Suprapubic skin (tissue), 4 donors: ENCODE results near the gene TANC1. TPM values are rescaled to one million over a fixed set of nuclear protein-coding genes. Genes with fewer than 3 reads are reported as not detected.

Experiments
- DNase-seq, 2 donors: peaks; one replicate each; pipeline ENCODE4 v3.0.0-alpha.2; 2019; ENCODE audit warnings: low spot score in 2 of 2
- H3K27ac ChIP-seq: fragments of 200-600 bp; sonication (generic); one replicate; pipeline ENCODE4 v1.5.1; 2019
- H3K27me3 ChIP-seq: fragments of 200-600 bp; sonication (generic); one replicate; pipeline ENCODE4 v1.5.1; 2019
- H3K36me3 ChIP-seq: fragments of 200-600 bp; sonication (generic); one replicate; pipeline ENCODE4 v1.5.1; 2019
- H3K4me1 ChIP-seq: fragments of 200-600 bp; sonication (generic); one replicate; pipeline ENCODE4 v1.5.1; 2019
- H3K4me3 ChIP-seq: fragments of 200-600 bp; sonication (generic); one replicate; pipeline ENCODE4 v1.5.1; 2019; ENCODE audit warnings: mild to moderate bottlenecking
- H3K9me3 ChIP-seq: fragments of 200-600 bp; sonication (generic); one replicate; pipeline ENCODE4 v1.5.1; 2019
- EP300 ChIP-seq: sonication (generic); formaldehyde crosslinking; IDR thresholded peaks from one replicate; pipeline ENCODE4 v1.6.1; 2017; ENCODE audit warnings: antibody characterized with exemption
- POLR2A ChIP-seq, 2 donors: fragments of 450-650 bp; IDR thresholded peaks; one replicate each; pipeline ENCODE4 v1.6.1; 2017; ENCODE audit warnings: antibody characterized with exemption in 2 of 2, mild to moderate bottlenecking in 2 of 2, moderate library complexity in 2 of 2
- POLR2AphosphoS5 ChIP-seq, 3 donors: sonication (generic); formaldehyde crosslinking; IDR thresholded peaks; one replicate each; pipeline ENCODE4 v1.6.1; 2017; ENCODE audit warnings: antibody characterized with exemption in 3 of 3
- WGBS: methylation state at CpG from one replicate; pipeline ENCODE4 v1.1.5; 2018; 5-methylcytosine and 5-hydroxymethylcytosine counted together
- total RNA-seq, 4 donors: library from RNA; depleted of rRNA; stranded (reverse); fragments of >200 nt; gene quantifications; one replicate each; pipeline ENCODE4 v1.1.0, GENCODE V29; 2016
- TF ChIP-seq, protein P1 (sequence below), 2 donors: fragments of 200-600 bp in 1 of 2; fragments of 450-650 bp in 1 of 2; sonication (generic) in 1 of 2; IDR thresholded peaks; one replicate each; pipeline ENCODE4 v1.5.1; 2016 to 2019; ENCODE audit warnings: antibody characterized with exemption in 2 of 2, mild to moderate bottlenecking in 1 of 2, moderate library complexity in 1 of 2

TANC1 gene
- total RNA-seq, 4 donors from 2014 or later: 57.6 to 260 (median 88.3) TPM

DNA sequence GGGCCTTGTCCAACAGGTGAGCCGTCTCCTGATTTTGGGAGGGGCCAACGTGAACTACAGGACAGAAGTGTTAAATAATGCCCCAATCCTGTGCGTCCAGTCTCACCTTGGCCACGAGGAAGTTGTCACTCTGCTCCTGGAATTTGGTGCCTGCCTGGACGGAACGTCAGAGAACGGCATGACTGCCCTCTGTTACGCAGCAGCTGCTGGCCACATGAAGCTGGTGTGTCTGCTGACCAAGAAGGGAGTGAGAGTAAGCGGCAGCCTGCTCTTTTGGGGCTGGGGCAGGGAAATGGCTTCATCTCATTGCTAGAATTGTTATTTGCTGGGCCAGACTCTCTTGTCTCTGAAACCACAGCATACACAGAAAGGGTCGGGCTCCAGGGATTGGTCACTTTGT lies 225.8 kb downstream of the TANC1 start:
- Histone ChIP-seq H3K9me3 (no peaks in the 10 kb centered on the region), H3K27ac (no peak overlapping the region), H3K4me3 (no peak overlapping the region), H3K36me3 (peaks cover 76% of the 10 kb centered on the region), H3K27me3 (no peaks in the 10 kb centered on the region), H3K4me1 (no peaks in the 10 kb centered on the region)
- WGBS: 85% methylated on average over 10 of the region's 10 CpGs
- DNase-seq: no peak
- TF ChIP-seq, protein P1, sequence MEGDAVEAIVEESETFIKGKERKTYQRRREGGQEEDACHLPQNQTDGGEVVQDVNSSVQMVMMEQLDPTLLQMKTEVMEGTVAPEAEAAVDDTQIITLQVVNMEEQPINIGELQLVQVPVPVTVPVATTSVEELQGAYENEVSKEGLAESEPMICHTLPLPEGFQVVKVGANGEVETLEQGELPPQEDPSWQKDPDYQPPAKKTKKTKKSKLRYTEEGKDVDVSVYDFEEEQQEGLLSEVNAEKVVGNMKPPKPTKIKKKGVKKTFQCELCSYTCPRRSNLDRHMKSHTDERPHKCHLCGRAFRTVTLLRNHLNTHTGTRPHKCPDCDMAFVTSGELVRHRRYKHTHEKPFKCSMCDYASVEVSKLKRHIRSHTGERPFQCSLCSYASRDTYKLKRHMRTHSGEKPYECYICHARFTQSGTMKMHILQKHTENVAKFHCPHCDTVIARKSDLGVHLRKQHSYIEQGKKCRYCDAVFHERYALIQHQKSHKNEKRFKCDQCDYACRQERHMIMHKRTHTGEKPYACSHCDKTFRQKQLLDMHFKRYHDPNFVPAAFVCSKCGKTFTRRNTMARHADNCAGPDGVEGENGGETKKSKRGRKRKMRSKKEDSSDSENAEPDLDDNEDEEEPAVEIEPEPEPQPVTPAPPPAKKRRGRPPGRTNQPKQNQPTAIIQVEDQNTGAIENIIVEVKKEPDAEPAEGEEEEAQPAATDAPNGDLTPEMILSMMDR (IDR thresholded peaks at IDR 0.05): no peak
- TF ChIP-seq POLR2AphosphoS5 (IDR thresholded peaks at IDR 0.05) (no peak), EP300 (no peak), POLR2A (IDR thresholded peaks at IDR 0.05) (no peak)

DNA sequence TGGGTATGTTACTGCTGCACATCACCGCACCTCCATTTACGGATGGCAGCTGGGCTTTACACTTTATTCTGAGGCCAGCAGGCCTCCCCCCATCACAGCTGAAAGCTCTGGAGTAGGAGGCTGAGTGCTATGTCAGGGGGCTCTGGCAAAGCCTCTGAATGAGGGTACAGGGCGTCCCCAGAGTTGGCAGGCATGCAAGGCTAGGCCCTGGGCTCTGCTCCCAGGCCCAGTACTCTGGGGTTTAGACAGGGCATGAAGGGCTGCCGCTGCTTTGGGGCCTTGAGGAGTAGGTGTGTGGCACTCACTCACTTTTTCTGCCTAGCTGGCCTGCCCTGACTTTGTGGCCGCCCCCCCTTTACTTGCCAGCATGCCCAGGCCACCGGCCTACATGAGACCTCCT lies 227.3 kb downstream of the TANC1 start:
- Histone ChIP-seq H3K27me3 (no peaks in the 10 kb centered on the region), H3K36me3 (peaks cover 80% of the 10 kb centered on the region), H3K27ac (no peak overlapping the region), H3K4me1 (no peaks in the 10 kb centered on the region), H3K4me3 (no peak overlapping the region), H3K9me3 (no peaks in the 10 kb centered on the region)
- no peak for DNase-seq
- TF ChIP-seq, protein P1 (IDR thresholded peaks at IDR 0.05): no peak
- no peak for TF ChIP-seq POLR2AphosphoS5 (IDR thresholded peaks at IDR 0.05)
- WGBS: 82% methylated on average over 5 of the region's 6 CpGs

DNA sequence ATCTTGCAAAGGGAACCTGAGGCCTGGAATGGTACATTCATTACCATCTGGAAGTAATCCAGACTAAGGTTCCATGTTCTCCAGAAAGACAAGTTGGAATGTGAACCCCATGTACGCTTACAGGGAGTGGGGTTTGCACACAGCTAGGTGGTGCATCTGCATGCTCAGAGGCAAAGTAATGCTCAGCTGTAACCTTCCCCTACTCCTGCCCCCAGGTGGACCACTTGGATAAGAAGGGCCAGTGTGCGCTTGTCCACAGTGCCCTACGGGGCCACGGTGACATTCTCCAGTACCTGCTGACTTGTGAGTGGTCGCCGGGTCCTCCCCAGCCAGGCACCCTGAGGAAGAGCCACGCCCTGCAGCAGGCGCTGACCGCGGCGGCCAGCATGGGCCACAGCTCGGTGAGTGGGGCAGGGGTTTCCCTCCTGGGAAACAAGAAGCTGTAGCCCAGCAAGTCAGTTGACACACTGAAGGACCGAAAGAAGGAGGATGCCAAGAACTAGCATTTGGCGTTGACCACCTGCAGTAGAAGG lies 228.0 kb downstream of the TANC1 start:
- DNase-seq: no peak
- TF ChIP-seq, protein P1 (IDR thresholded peaks at IDR 0.05): no peak
- TF ChIP-seq EP300 (no peak), POLR2AphosphoS5 (IDR thresholded peaks at IDR 0.05) (no peak), POLR2A (IDR thresholded peaks at IDR 0.05) (no peak)
- H3K4me1 ChIP-seq: no peaks in the 10 kb centered on the region
- H3K36me3 ChIP-seq: peaks cover 80% of the 10 kb centered on the region
- WGBS: 98% methylated on average over 13 of the region's 14 CpGs
- H3K27ac ChIP-seq: no peak overlapping the region
- no peak overlapping the region for H3K4me3 ChIP-seq
- H3K9me3 ChIP-seq: no peaks in the 10 kb centered on the region
- no peaks in the 10 kb centered on the region for H3K27me3 ChIP-seq

- H3K27me3 ChIP-seq: no peaks in the 10 kb centered on the region
- H3K9me3 ChIP-seq: no peaks in the 10 kb centered on the region
- no peak overlapping the region for H3K27ac ChIP-seq
- no peak overlapping the region for H3K4me3 ChIP-seq
- DNase-seq: no peak
- 95% methylated on average over 9 of the region's 9 CpGs for WGBS
- TF ChIP-seq, protein P1 (IDR thresholded peaks at IDR 0.05): no peak
- TF ChIP-seq POLR2A (IDR thresholded peaks at IDR 0.05) (no peak), POLR2AphosphoS5 (IDR thresholded peaks at IDR 0.05) (no peak), EP300 (no peak)
- H3K4me1 ChIP-seq: no peaks in the 10 kb centered on the region
- H3K36me3 ChIP-seq: peaks cover 74% of the 10 kb centered on the region
Observed at GRCh38 chr2:159199236-159199635, 230.8 kb downstream of the TANC1 start.

GRCh38 chr2:159199761-159200465 lies 231.5 kb downstream of the TANC1 start:
- H3K9me3 ChIP-seq: no peaks in the 10 kb centered on the region
- no peak for TF ChIP-seq POLR2AphosphoS5 (IDR thresholded peaks at IDR 0.05)
- TF ChIP-seq EP300: no peak
- no peak for TF ChIP-seq POLR2A (IDR thresholded peaks at IDR 0.05)
- TF ChIP-seq, protein P1 (IDR thresholded peaks at IDR 0.05): no peak
- no peak for DNase-seq
- H3K27me3 ChIP-seq: no peaks in the 10 kb centered on the region
- H3K27ac ChIP-seq: no peak overlapping the region
- H3K4me3 ChIP-seq: no peak overlapping the region
- H3K36me3 ChIP-seq: peaks cover 69% of the 10 kb centered on the region
- no peaks in the 10 kb centered on the region for H3K4me1 ChIP-seq
- WGBS: 91% methylated on average over 4 of the region's 4 CpGs
